ENCODE results near the gene GRIK3. TPM values are rescaled to one million over a fixed set of nuclear protein-coding genes. Genes with fewer than 3 reads are reported as not detected.
A peak's percentile ranks its signal among the peaks of the same experiment; 100 is the strongest.

GRIK3 gene
- total and polyA plus RNA-seq, 2 of the 8 experiments (the other 6 are each of a cell fraction or from before 2014, with no cell fraction given), result 2.1 to 3.4 TPM

GRCh38 chr1:37055631-37056030, 21.3 kb upstream of the GRIK3 start:
- WGBS, 2 experiments (ENCODE audit: extremely low coverage in 1 of 2, insufficient coverage in 1 of 2, insufficient read length in 1 of 2, insufficient replicate concordance in 2 of 2, low coverage in 1 of 2, low lambda C conversion rate in 2 of 2, missing lambda C conversion rate in 1 of 2), result 76% methylated on average over 3 of the region's 3 CpGs; no CpG with 5 or more reads in 1 of the 2 experiments
- no peak for FAIRE-seq
- H2BK120ac ChIP-seq (replicated peaks; ENCODE audit: low read depth, low read length), result no peak overlapping the region
- 0 out of 2 replicates have a peak, but pooled peaks cover 3% of the 10 kb centered on the region for H3K23me2 ChIP-seq (ENCODE audit: low read depth, low read length)
- no peak overlapping the region for H4K5ac ChIP-seq (ENCODE audit: insufficient read length, low read depth, low read length)
- H3K36me3 ChIP-seq (ENCODE audit: control insufficient read depth in 2 of 4, insufficient read depth in 4 of 4, low read length in 3 of 4), result no peaks in the 10 kb centered on the region
- H3K23ac ChIP-seq (ENCODE audit: insufficient read length), result no peak overlapping the region
- no peak overlapping the region for H2BK15ac ChIP-seq (ENCODE audit: low read length)
- H4K20me1 ChIP-seq (replicated peaks in 1 of 2; ENCODE audit: control insufficient read depth in 1 of 2, insufficient read depth in 2 of 2, low read length in 2 of 2), result no peaks in the 10 kb centered on the region
- no peak overlapping the region for H3K56ac ChIP-seq (replicated peaks; ENCODE audit: insufficient read length, low read depth, low read length)
- no peak overlapping the region for H3K9ac ChIP-seq (replicated peaks in 1 of 4; ENCODE audit: extremely low read depth in 1 of 4, low read depth in 3 of 4, low read length in 3 of 4)
- H3K79me2 ChIP-seq (ENCODE audit: control insufficient read depth in 1 of 2, insufficient read depth in 2 of 2, low read length in 2 of 2), result no peaks in the 10 kb centered on the region
- H3K14ac ChIP-seq (ENCODE audit: insufficient read length), result no peak overlapping the region
- no peaks in the 10 kb centered on the region for H3K9me3 ChIP-seq (ENCODE audit: insufficient read depth in 2 of 2, low read depth in 1 of 2, low read length in 1 of 2)
- H3K79me1 ChIP-seq (ENCODE audit: low read depth, low read length), result no peaks in the 10 kb centered on the region
- H2BK12ac ChIP-seq (ENCODE audit: low read depth, low read length), result peak overlapping the region; percentile 2; the same call in 1 of the 2 replicates
- no peak overlapping the region for H2AFZ ChIP-seq (ENCODE audit: low read length)
- no peak overlapping the region for H2BK20ac ChIP-seq (ENCODE audit: low read length)
- no peak overlapping the region for H3K4me3 ChIP-seq (ENCODE audit: extremely low read depth in 1 of 4, insufficient read depth in 2 of 4, low read depth in 3 of 4, low read length in 4 of 4)
- no peak overlapping the region for H4K91ac ChIP-seq (replicated peaks; ENCODE audit: insufficient read length, low read length)
- ChIA-PET POLR2A (ENCODE audit: partially characterized antibody) (no interaction called here), CTCF (ENCODE audit: partially characterized antibody) (no interaction called here)
- no peak overlapping the region for H2AK5ac ChIP-seq (ENCODE audit: low read depth, low read length)
- H3K4me2 ChIP-seq (ENCODE audit: insufficient read depth in 1 of 2, low read depth in 2 of 2, low read length in 2 of 2), result no peak overlapping the region
- H3K18ac ChIP-seq (ENCODE audit: extremely low read depth, low read length), result no peak overlapping the region
- H3K27ac ChIP-seq (ENCODE audit: low read depth, low read length), result no peak overlapping the region
- H3K27me3 ChIP-seq (replicated peaks in 1 of 4; ENCODE audit: control insufficient read depth in 3 of 4, extremely low read depth in 1 of 4, insufficient read depth in 3 of 4, low read length in 3 of 4), result no peaks in the 10 kb centered on the region
- H3K4ac ChIP-seq (replicated peaks; ENCODE audit: insufficient read length, low read depth, low read length), result no peak overlapping the region
- no peak for DNase-seq (ENCODE audit: low read depth in 1 of 2, low spot score in 2 of 2)
- no peak overlapping the region for H2BK5ac ChIP-seq (ENCODE audit: low read depth, low read length)
- H3K4me1 ChIP-seq (replicated peaks in 1 of 4; ENCODE audit: control insufficient read depth in 3 of 4, insufficient read depth in 4 of 4, low read length in 3 of 4), result peaks cover 0 to 4% (median 3%) of the 10 kb centered on the region in 4 experiments; a peak in 3 of 7 replicates
- no peak overlapping the region for H4K8ac ChIP-seq (ENCODE audit: extremely low read depth, insufficient read depth, low read length)
- no peak for TF ChIP-seq TAF1 (IDR thresholded peaks at IDR 0.05; ENCODE audit: low read depth, low read length)
- no peak for TF ChIP-seq POU5F1 (IDR thresholded peaks at IDR 0.05; ENCODE audit: low read depth, low read length)
- no peak for TF ChIP-seq YY1 (IDR thresholded peaks at IDR 0.05; ENCODE audit: low read depth, low read length)
